HepG2 (cell line): ENCODE results near the gene MCFD2. TPM values are rescaled to one million over a fixed set of nuclear protein-coding genes. Genes with fewer than 3 reads are reported as not detected.

Source experiments
- ARID2 ChIP-seq: sonication (generic); formaldehyde crosslinking; IDR thresholded peaks from 2 replicates; pipeline ENCODE4 v1.8.1; 2022; ENCODE audit warnings: mild to moderate bottlenecking, missing genetic modification reagents, borderline replicate concordance
- ARNT2 ChIP-seq: sonication (generic); formaldehyde crosslinking; IDR thresholded peaks from 2 replicates; pipeline ENCODE4 v1.8.0; 2022; ENCODE audit warnings: mild to moderate bottlenecking, low read depth, missing genetic modification reagents, moderate library complexity
- CREM ChIP-seq, 2 experiments: sonication (generic) in 1 of 2; formaldehyde crosslinking in 1 of 2; IDR thresholded peaks; 2 replicates each; pipeline versions ENCODE4 v1.4.0 to v1.6.1; 2016 to 2020; ENCODE audit warnings: antibody characterized with exemption in 1 of 2, mild to moderate bottlenecking in 1 of 2, missing genetic modification reagents in 1 of 2
- CSRNP2 ChIP-seq: sonication (generic); formaldehyde crosslinking; conservative IDR thresholded peaks from 2 replicates; pipeline ENCODE4 v1.8.0; 2022; ENCODE audit warnings: low read depth, missing genetic modification reagents
- FLYWCH1 ChIP-seq: sonication (generic); formaldehyde crosslinking; IDR thresholded peaks from 2 replicates; pipeline ENCODE4 v1.8.1; 2023; ENCODE audit warnings: mild to moderate bottlenecking, missing genetic modification reagents
- GABPB1 ChIP-seq: IDR thresholded peaks from 2 replicates; pipeline ENCODE4 v1.6.1; 2016; ENCODE audit warnings: mild to moderate bottlenecking, missing genetic modification reagents, moderate library complexity, missing compliant biosample characterization
- HCFC1 ChIP-seq: fragments of 150-350 bp; IDR thresholded peaks from 2 replicates; pipeline ENCODE4 v1.6.1; 2014; ENCODE audit warnings: low read depth, low read length
- MBD4 ChIP-seq: IDR thresholded peaks from 2 replicates; pipeline ENCODE4 v1.6.1; 2012; ENCODE audit warnings: low read length, inconsistent platforms, borderline replicate concordance
- MEF2D ChIP-seq: sonication (generic); formaldehyde crosslinking; IDR thresholded peaks from 2 replicates; pipeline ENCODE4 v1.5.1; 2020; ENCODE audit warnings: mild to moderate bottlenecking, missing genetic modification reagents
- MIXL1 ChIP-seq: IDR thresholded peaks from 2 replicates; pipeline ENCODE4 v1.6.1; 2016
- NFIC ChIP-seq: IDR thresholded peaks from 2 replicates; pipeline ENCODE4 v1.6.1; 2012; ENCODE audit warnings: mild to moderate bottlenecking, low read length, inconsistent platforms
- RAD51 ChIP-seq: fragments of 450-650 bp; IDR thresholded peaks from 2 replicates; pipeline ENCODE4 v1.6.1; 2016; ENCODE audit warnings: borderline replicate concordance
- SAP130 ChIP-seq: IDR thresholded peaks from 2 replicates; pipeline ENCODE4 v1.6.1; 2016; ENCODE audit warnings: low read depth
- SP1 ChIP-seq, 2 experiments: fragments of 450-650 bp in 1 of 2; sonication (generic) in 1 of 2; formaldehyde crosslinking in 1 of 2; IDR thresholded peaks; 2 replicates each; pipeline versions ENCODE4 v1.4.0 to v1.6.1; 2016 to 2020; ENCODE audit warnings: missing genetic modification reagents in 1 of 2
- SP5 ChIP-seq: IDR thresholded peaks from 2 replicates; pipeline ENCODE4 v1.6.1; 2016; ENCODE audit warnings: low read depth, borderline replicate concordance
- TBX2 ChIP-seq: sonication (generic); formaldehyde crosslinking; IDR thresholded peaks from 2 replicates; pipeline ENCODE4 v1.5.0; 2020; ENCODE audit warnings: missing genetic modification reagents, mild to moderate bottlenecking, borderline replicate concordance
- TP53 ChIP-seq: sonication (generic); formaldehyde crosslinking; conservative IDR thresholded peaks from 2 replicates; pipeline ENCODE4 v1.4.0; 2020; ENCODE audit warnings: missing genetic modification reagents
- YEATS2 ChIP-seq: sonication (generic); formaldehyde crosslinking; IDR thresholded peaks from 2 replicates; pipeline ENCODE4 v1.4.0; 2020; ENCODE audit warnings: missing genetic modification reagents, borderline replicate concordance
- ZFP90 ChIP-seq: sonication (generic); formaldehyde crosslinking; IDR thresholded peaks from 2 replicates; pipeline ENCODE4 v1.8.0; 2022; ENCODE audit warnings: missing genetic modification reagents, mild to moderate bottlenecking, inconsistent platforms, borderline replicate concordance
- ZNF10 ChIP-seq: sonication (generic); formaldehyde crosslinking; IDR thresholded peaks from 2 replicates; pipeline ENCODE4 v1.4.0; 2020; ENCODE audit warnings: mild to moderate bottlenecking, low read depth, missing genetic modification reagents, borderline replicate concordance
- ZNF230 ChIP-seq: sonication (generic); formaldehyde crosslinking; IDR thresholded peaks from 2 replicates; pipeline ENCODE4 v1.4.0; 2020; ENCODE audit warnings: mild to moderate bottlenecking, missing genetic modification reagents
- ZNF503 ChIP-seq: sonication (generic); formaldehyde crosslinking; IDR thresholded peaks from 2 replicates; pipeline ENCODE4 v1.4.0; 2020; ENCODE audit warnings: missing genetic modification reagents
- ZNF547 ChIP-seq: sonication (generic); formaldehyde crosslinking; IDR thresholded peaks from 2 replicates; pipeline ENCODE4 v1.5.1; 2020; ENCODE audit warnings: mild to moderate bottlenecking, missing genetic modification reagents
- ZNF549 ChIP-seq: sonication (generic); formaldehyde crosslinking; IDR thresholded peaks from 2 replicates; pipeline ENCODE4 v1.5.0; 2020; ENCODE audit warnings: missing genetic modification reagents
- ZNF569 ChIP-seq: sonication (generic); formaldehyde crosslinking; IDR thresholded peaks from 2 replicates; pipeline ENCODE4 v1.5.0; 2020; ENCODE audit warnings: mild to moderate bottlenecking, missing genetic modification reagents, moderate library complexity, borderline replicate concordance
- ZNF670 ChIP-seq: sonication (generic); formaldehyde crosslinking; IDR thresholded peaks from 2 replicates; pipeline ENCODE4 v1.8.0; 2022; ENCODE audit warnings: mild to moderate bottlenecking, missing genetic modification reagents, borderline replicate concordance
- ZSCAN9 ChIP-seq: IDR thresholded peaks from 2 replicates; pipeline ENCODE4 v1.6.1; 2016; ENCODE audit warnings: borderline replicate concordance
- polyA plus RNA-seq, 8 experiments: library from polyadenylated mRNA; depleted of rRNA in 3 of 8; stranded (reverse) in 7 of 8; unstranded in 1 of 8; fragments of >200 nt; fragmentation: Illumina TruSeq in 4 of 8; extraction: Trizol in 4 of 8; gene quantifications; 2 replicates each; pipeline versions ENCODE4 v1.2.1 to v1.2.3, GENCODE V29; 2011 to 2016; ENCODE audit warnings: low read depth in 4 of 8, missing spikeins in 1 of 8, mixed read lengths in 1 of 8; ENCODE audit not compliant: insufficient read depth in 1 of 8
- total RNA-seq, 5 experiments: library from RNA; depleted of rRNA; stranded (reverse); fragments of >200 nt; fragmentation: Illumina TruSeq; extraction: Trizol; gene quantifications; 2 replicates each; pipeline ENCODE4 v1.2.3, GENCODE V29; 2016; ENCODE audit warnings: low read depth in 1 of 5
- TF ChIP-seq, protein P1 (sequence below): IDR thresholded peaks from 2 replicates; pipeline ENCODE4 v1.6.1; 2012; ENCODE audit warnings: low read depth, low read length, improper control_type of control experiment

Gene MCFD2
- total and polyA plus RNA-seq, 2 of the 13 experiments (the other 11 are each of a cell fraction or from before 2014, with no cell fraction given) = 183 to 232 TPM

DNA sequence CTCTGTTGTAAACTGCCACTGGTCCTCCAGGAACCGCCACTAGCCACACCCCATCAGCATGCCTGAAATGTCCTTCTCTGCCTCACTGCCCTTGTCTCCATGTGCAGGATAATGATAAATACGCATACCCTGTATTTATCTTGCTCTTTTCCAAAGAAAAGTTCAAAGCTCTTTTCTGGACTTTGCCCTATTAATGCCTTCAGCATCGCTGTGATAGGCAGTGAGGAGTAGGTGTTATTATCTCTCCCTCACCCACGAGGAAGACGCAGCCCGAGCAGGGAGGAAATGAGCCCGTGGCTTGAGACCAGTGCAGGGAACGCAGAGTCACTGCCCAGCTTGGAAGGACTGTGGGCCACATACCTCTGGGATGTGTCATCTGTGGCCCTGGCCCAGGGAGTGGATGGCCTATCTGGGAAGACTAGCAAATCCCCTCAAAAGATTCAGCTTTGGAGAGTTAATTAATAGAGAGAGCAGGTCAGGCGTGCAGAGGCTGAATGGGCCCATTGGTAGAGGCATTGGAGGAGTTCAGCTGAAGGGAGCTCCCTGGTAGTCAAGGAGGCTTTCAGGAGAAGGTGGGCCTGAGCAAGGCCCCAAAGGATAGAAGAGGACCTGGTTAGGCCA lies 39.5 kb upstream of the MCFD2 start (continued):
- no peak for TF ChIP-seq SP5 (CRISPR knock-in tag)
- peak; percentile 45; the same call in 1 of the 2 replicates for TF ChIP-seq TBX2 (CRISPR knock-in tag)
- TF ChIP-seq ARID2 = no peak
- peak; percentile 71 for TF ChIP-seq SAP130 (CRISPR knock-in tag)
- no peak for TF ChIP-seq FLYWCH1 (CRISPR knock-in tag)
- no peak for TF ChIP-seq TP53
- TF ChIP-seq RAD51 = no peak
- TF ChIP-seq MEF2D = no peak
- 0 out of 2 replicates have a peak, but pooled peaks have one; percentile 23 for TF ChIP-seq ARNT2 (CRISPR knock-in tag)
- TF ChIP-seq ZNF549 = no peak
- no peak for TF ChIP-seq CREM (IDR thresholded peaks at IDR 0.05)
- no peak for TF ChIP-seq CREM (CRISPR knock-in tag; IDR thresholded peaks at IDR 0.05)
- TF ChIP-seq MBD4 = no peak
- no peak for TF ChIP-seq NFIC
- peak; percentile 65; the same call in 1 of the 2 replicates for TF ChIP-seq YEATS2 (CRISPR knock-in tag)
- no peak for TF ChIP-seq ZNF230 (CRISPR knock-in tag)
- TF ChIP-seq GABPB1 (CRISPR knock-in tag) = peak; percentile 42
- TF ChIP-seq ZNF569 (CRISPR knock-in tag) = no peak
- TF ChIP-seq ZSCAN9 (CRISPR knock-in tag) = peak; percentile 37; the same call in 1 of the 2 replicates
- no peak for TF ChIP-seq ZFP90 (CRISPR knock-in tag)
- TF ChIP-seq, protein P1, sequence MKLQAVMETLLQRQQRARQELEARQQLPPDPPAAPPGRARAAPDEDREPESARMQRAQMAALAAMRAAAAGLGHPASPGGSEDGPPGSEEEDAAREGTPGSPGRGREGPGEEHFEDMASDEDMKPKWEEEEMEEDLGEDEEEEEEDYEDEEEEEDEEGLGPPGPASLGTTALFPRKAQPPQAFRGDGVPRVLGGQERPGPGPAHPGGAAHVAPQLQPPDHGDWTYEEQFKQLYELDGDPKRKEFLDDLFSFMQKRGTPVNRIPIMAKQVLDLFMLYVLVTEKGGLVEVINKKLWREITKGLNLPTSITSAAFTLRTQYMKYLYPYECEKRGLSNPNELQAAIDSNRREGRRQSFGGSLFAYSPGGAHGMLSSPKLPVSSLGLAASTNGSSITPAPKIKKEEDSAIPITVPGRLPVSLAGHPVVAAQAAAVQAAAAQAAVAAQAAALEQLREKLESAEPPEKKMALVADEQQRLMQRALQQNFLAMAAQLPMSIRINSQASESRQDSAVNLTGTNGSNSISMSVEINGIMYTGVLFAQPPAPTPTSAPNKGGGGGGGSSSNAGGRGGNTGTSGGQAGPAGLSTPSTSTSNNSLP = peak; percentile 67; the same call in 1 of the 2 replicates
- no peak for TF ChIP-seq HCFC1
- TF ChIP-seq ZNF10 (CRISPR knock-in tag) = no peak
- TF ChIP-seq MIXL1 (CRISPR knock-in tag) = peak; percentile 14; the same call in 1 of the 2 replicates
- no peak for TF ChIP-seq SP1 (IDR thresholded peaks at IDR 0.05)
- no peak for TF ChIP-seq SP1 (CRISPR knock-in tag; IDR thresholded peaks at IDR 0.05)
- TF ChIP-seq ZNF670 (CRISPR knock-in tag) = no peak
- no peak for TF ChIP-seq CSRNP2 (CRISPR knock-in tag)
- TF ChIP-seq ZNF503 (CRISPR knock-in tag) = no peak
- no peak for TF ChIP-seq ZNF547
